ENCODE measurements around the gene CDYL.

GRCh38 chr6:4814212-4814611 lies 38.0 kb downstream of the CDYL start:
- TF ChIP-seq, protein P1, sequence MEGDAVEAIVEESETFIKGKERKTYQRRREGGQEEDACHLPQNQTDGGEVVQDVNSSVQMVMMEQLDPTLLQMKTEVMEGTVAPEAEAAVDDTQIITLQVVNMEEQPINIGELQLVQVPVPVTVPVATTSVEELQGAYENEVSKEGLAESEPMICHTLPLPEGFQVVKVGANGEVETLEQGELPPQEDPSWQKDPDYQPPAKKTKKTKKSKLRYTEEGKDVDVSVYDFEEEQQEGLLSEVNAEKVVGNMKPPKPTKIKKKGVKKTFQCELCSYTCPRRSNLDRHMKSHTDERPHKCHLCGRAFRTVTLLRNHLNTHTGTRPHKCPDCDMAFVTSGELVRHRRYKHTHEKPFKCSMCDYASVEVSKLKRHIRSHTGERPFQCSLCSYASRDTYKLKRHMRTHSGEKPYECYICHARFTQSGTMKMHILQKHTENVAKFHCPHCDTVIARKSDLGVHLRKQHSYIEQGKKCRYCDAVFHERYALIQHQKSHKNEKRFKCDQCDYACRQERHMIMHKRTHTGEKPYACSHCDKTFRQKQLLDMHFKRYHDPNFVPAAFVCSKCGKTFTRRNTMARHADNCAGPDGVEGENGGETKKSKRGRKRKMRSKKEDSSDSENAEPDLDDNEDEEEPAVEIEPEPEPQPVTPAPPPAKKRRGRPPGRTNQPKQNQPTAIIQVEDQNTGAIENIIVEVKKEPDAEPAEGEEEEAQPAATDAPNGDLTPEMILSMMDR (IDR thresholded peaks at IDR 0.05), result no peak
- TF ChIP-seq EP300 (IDR thresholded peaks at IDR 0.05) (no peak), POLR2AphosphoS5 (IDR thresholded peaks at IDR 0.05) (no peak)
